Measurements from ENCODE around the gene SCYGR5. TPM values are rescaled to one million over a fixed set of nuclear protein-coding genes. Genes with fewer than 3 reads are reported as not detected.

SCYGR5 gene
- total and polyA plus RNA-seq, 2 donors from 2014 or later, result not detected

DNA sequence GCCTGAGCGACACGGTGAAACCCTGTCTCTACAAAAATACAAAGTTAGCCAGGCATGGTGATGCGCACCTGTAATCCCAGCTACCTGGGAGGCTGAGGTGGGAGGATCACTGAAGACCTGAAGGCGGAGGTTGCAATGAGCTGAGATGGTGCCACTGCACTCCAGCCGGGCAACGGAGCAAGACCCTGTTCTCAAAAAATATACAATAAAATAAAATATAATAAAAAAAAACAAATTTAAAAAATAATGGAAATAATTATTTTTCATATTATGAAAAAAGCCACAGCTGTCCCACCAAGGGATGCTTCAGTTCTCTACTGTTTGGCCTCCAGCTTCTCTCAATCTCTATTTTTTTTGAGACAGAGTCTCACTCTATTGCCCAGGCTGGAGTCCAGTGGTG is 40.8 kb downstream of the SCYGR5 start:
- Histone ChIP-seq H3K9ac (ENCODE audit: low read length in 3 of 3) (no peak overlapping the region), H3K27ac (ENCODE audit: low read depth in 2 of 2, low read length in 2 of 2) (no peak overlapping the region), H3K27me3 (ENCODE audit: control insufficient read depth, insufficient read depth, low read length) (no peaks in the 10 kb centered on the region), H3K9me3 (ENCODE audit: control insufficient read depth in 2 of 3, insufficient read depth in 1 of 3, low read length in 3 of 3) (no peaks in the 10 kb centered on the region), H3K36me3 (ENCODE audit: control insufficient read depth in 2 of 3, insufficient read depth in 3 of 3, low read length in 3 of 3) (no peaks in the 10 kb centered on the region), H3K4me3 (ENCODE audit: low read length in 3 of 3) (no peak overlapping the region), H3K4me1 (ENCODE audit: control insufficient read depth in 2 of 3, insufficient read depth in 2 of 3, low read depth in 1 of 3, low read length in 3 of 3) (no peaks in the 10 kb centered on the region)
- TF ChIP-seq CTCF (IDR thresholded peaks at IDR 0.05; ENCODE audit: borderline replicate concordance, extremely low read depth, insufficient read depth), result no peak
- DNase-seq (no peak), FAIRE-seq (no peak)
- intact Hi-C loops (cut with DNase I), result no loop called here

DNA sequence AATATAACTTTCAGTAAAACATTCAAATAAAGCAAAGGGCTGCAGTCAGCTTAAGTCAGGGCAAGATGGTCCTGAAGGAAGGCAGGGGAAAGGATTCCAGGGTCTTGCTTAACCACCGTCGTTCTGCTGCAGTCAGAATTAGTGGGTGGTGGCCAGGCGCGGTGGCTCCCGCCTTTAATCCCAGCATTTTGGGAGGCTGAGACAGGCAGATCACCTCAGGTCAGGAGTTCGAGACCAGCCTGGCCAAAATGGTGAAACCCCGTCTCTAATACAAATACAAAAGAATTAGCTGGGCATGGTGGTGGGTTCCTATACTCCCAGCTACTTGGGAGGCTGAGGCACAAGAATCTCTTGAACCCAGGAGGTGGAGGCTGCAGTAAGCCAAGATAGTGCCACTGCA is 44.4 kb downstream of the SCYGR5 start:
- Histone ChIP-seq H3K27ac (ENCODE audit: low read depth in 2 of 2, low read length in 2 of 2) (no peak overlapping the region), H3K36me3 (ENCODE audit: control insufficient read depth in 2 of 3, insufficient read depth in 3 of 3, low read length in 3 of 3) (no peaks in the 10 kb centered on the region), H3K9me3 (ENCODE audit: control insufficient read depth in 2 of 3, insufficient read depth in 1 of 3, low read length in 3 of 3) (no peaks in the 10 kb centered on the region), H3K4me1 (ENCODE audit: control insufficient read depth in 2 of 3, insufficient read depth in 2 of 3, low read depth in 1 of 3, low read length in 3 of 3) (no peaks in the 10 kb centered on the region), H3K4me3 (ENCODE audit: low read length in 3 of 3) (no peak overlapping the region), H3K27me3 (ENCODE audit: control insufficient read depth, insufficient read depth, low read length) (no peaks in the 10 kb centered on the region), H3K9ac (ENCODE audit: low read length in 3 of 3) (no peak overlapping the region)
- no peak for TF ChIP-seq CTCF (IDR thresholded peaks at IDR 0.05; ENCODE audit: borderline replicate concordance, extremely low read depth, insufficient read depth)
- intact Hi-C loops (cut with DNase I), result no loop called here
- DNase-seq (no peak), FAIRE-seq (no peak)

GRCh38 chr2:227713291-227713690 is 46.7 kb downstream of the SCYGR5 start:
- H3K4me3 ChIP-seq (ENCODE audit: low read length in 3 of 3), result no peak overlapping the region
- no peaks in the 10 kb centered on the region for H3K27me3 ChIP-seq (ENCODE audit: control insufficient read depth, insufficient read depth, low read length)
- no peak overlapping the region for H3K9ac ChIP-seq (ENCODE audit: low read length in 3 of 3)
- FAIRE-seq, result no peak
- H3K27ac ChIP-seq (ENCODE audit: low read depth in 2 of 2, low read length in 2 of 2), result no peak overlapping the region
- no peak for DNase-seq
- intact Hi-C loops (cut with DNase I), result no loop called here
- H3K9me3 ChIP-seq (ENCODE audit: control insufficient read depth in 2 of 3, insufficient read depth in 1 of 3, low read length in 3 of 3), result no peaks in the 10 kb centered on the region
- H3K4me1 ChIP-seq (ENCODE audit: control insufficient read depth in 2 of 3, insufficient read depth in 2 of 3, low read depth in 1 of 3, low read length in 3 of 3), result no peaks in the 10 kb centered on the region
- no peak for TF ChIP-seq CTCF (IDR thresholded peaks at IDR 0.05; ENCODE audit: borderline replicate concordance, extremely low read depth, insufficient read depth)
- no peaks in the 10 kb centered on the region for H3K36me3 ChIP-seq (ENCODE audit: control insufficient read depth in 2 of 3, insufficient read depth in 3 of 3, low read length in 3 of 3)

- intact Hi-C loops (cut with DNase I), result no loop called here
- no peak overlapping the region for H3K27ac ChIP-seq (ENCODE audit: low read depth in 2 of 2, low read length in 2 of 2)
- no peak for TF ChIP-seq CTCF (IDR thresholded peaks at IDR 0.05; ENCODE audit: borderline replicate concordance, extremely low read depth, insufficient read depth)
- H3K4me3 ChIP-seq (ENCODE audit: low read length in 3 of 3), result no peak overlapping the region
- no peaks in the 10 kb centered on the region for H3K4me1 ChIP-seq (ENCODE audit: control insufficient read depth in 2 of 3, insufficient read depth in 2 of 3, low read depth in 1 of 3, low read length in 3 of 3)
- H3K9ac ChIP-seq (ENCODE audit: low read length in 3 of 3), result no peak overlapping the region
- FAIRE-seq, result no peak
- H3K9me3 ChIP-seq (ENCODE audit: control insufficient read depth in 2 of 3, insufficient read depth in 1 of 3, low read length in 3 of 3), result no peaks in the 10 kb centered on the region
- H3K36me3 ChIP-seq (ENCODE audit: control insufficient read depth in 2 of 3, insufficient read depth in 3 of 3, low read length in 3 of 3), result no peaks in the 10 kb centered on the region
- no peak for DNase-seq
- no peaks in the 10 kb centered on the region for H3K27me3 ChIP-seq (ENCODE audit: control insufficient read depth, insufficient read depth, low read length)
Measured at GRCh38 chr2:227716501-227716900, 49.9 kb downstream of the SCYGR5 start.

All from kidney (tissue), 14 donors.